Ishikawa (cell line): Measurements from ENCODE around the gene FAM13B.

Experiments used
- CEBPB ChIP-seq: IDR thresholded peaks from 2 replicates; pipeline ENCODE4 v1.6.1; 2012
- CREB1 ChIP-seq: IDR thresholded peaks from 2 replicates; pipeline ENCODE4 v1.6.1; 2012; ENCODE audit warnings: low read depth
- EGR1 ChIP-seq: IDR thresholded peaks from 2 replicates; pipeline ENCODE4 v1.6.1; 2012
- EP300 ChIP-seq: IDR thresholded peaks from 2 replicates; pipeline ENCODE4 v1.6.1; 2012; ENCODE audit warnings: borderline replicate concordance
- FOXM1 ChIP-seq: IDR thresholded peaks from 2 replicates; pipeline ENCODE4 v1.6.1; 2012; ENCODE audit warnings: low read depth, borderline replicate concordance
- NFIC ChIP-seq: IDR thresholded peaks from 2 replicates; pipeline ENCODE4 v1.6.1; 2012
- RAD21 ChIP-seq: IDR thresholded peaks from 2 replicates; pipeline ENCODE4 v1.6.1; 2012; ENCODE audit warnings: low read depth
- TAF1 ChIP-seq: IDR thresholded peaks from 2 replicates; pipeline ENCODE4 v1.6.1; 2012; ENCODE audit warnings: low read depth, mild to moderate bottlenecking
- TCF12 ChIP-seq: IDR thresholded peaks from 2 replicates; pipeline ENCODE4 v1.6.1; 2012; ENCODE audit warnings: low read depth
- TEAD4 ChIP-seq: IDR thresholded peaks from 2 replicates; pipeline ENCODE4 v1.6.1; 2012
- YY1 ChIP-seq: IDR thresholded peaks from 2 replicates; pipeline ENCODE4 v1.6.1; 2012; ENCODE audit warnings: low read depth
- ZBTB7A ChIP-seq: IDR thresholded peaks from 2 replicates; pipeline ENCODE4 v1.6.1; 2012; ENCODE audit warnings: low read depth
- TF ChIP-seq, protein P1 (sequence below): IDR thresholded peaks from 2 replicates; pipeline ENCODE4 v1.6.1; 2012
- TF ChIP-seq, protein P2 (sequence below): IDR thresholded peaks from 2 replicates; pipeline ENCODE4 v1.6.1; 2012
- TF ChIP-seq, protein P3 (sequence below): IDR thresholded peaks from 2 replicates; pipeline ENCODE4 v1.6.1; 2012; ENCODE audit warnings: low read depth, mild to moderate bottlenecking

FAM13B gene

DNA sequence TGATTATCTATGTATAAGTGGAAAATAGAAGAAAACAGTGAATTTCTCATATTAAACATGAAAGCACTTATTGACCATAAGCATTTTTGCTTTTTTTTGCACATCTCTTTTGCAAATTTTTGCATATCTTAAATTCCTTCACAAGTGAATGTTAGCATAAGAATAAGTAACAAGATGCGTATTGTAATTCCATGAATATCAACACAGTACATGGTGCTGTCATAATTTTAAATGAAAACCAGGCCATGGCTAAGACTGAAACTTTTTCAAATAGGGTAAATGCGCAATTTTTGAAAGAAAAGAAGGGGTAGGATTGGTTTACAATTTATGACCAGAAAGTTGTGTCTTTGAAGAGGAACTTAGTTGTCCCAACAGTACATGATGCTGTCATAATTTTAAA is 17.0 kb downstream of the FAM13B start:
- TF ChIP-seq, protein P1, sequence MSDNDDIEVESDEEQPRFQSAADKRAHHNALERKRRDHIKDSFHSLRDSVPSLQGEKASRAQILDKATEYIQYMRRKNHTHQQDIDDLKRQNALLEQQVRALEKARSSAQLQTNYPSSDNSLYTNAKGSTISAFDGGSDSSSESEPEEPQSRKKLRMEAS, result no peak
- TF ChIP-seq, protein P2, sequence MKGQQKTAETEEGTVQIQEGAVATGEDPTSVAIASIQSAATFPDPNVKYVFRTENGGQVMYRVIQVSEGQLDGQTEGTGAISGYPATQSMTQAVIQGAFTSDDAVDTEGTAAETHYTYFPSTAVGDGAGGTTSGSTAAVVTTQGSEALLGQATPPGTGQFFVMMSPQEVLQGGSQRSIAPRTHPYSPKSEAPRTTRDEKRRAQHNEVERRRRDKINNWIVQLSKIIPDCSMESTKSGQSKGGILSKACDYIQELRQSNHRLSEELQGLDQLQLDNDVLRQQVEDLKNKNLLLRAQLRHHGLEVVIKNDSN, result no peak
- no peak for TF ChIP-seq YY1
- no peak for TF ChIP-seq TAF1
- TF ChIP-seq RAD21, result no peak
- TF ChIP-seq, protein P3, sequence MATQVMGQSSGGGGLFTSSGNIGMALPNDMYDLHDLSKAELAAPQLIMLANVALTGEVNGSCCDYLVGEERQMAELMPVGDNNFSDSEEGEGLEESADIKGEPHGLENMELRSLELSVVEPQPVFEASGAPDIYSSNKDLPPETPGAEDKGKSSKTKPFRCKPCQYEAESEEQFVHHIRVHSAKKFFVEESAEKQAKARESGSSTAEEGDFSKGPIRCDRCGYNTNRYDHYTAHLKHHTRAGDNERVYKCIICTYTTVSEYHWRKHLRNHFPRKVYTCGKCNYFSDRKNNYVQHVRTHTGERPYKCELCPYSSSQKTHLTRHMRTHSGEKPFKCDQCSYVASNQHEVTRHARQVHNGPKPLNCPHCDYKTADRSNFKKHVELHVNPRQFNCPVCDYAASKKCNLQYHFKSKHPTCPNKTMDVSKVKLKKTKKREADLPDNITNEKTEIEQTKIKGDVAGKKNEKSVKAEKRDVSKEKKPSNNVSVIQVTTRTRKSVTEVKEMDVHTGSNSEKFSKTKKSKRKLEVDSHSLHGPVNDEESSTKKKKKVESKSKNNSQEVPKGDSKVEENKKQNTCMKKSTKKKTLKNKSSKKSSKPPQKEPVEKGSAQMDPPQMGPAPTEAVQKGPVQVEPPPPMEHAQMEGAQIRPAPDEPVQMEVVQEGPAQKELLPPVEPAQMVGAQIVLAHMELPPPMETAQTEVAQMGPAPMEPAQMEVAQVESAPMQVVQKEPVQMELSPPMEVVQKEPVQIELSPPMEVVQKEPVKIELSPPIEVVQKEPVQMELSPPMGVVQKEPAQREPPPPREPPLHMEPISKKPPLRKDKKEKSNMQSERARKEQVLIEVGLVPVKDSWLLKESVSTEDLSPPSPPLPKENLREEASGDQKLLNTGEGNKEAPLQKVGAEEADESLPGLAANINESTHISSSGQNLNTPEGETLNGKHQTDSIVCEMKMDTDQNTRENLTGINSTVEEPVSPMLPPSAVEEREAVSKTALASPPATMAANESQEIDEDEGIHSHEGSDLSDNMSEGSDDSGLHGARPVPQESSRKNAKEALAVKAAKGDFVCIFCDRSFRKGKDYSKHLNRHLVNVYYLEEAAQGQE, result no peak
- no peak for TF ChIP-seq TCF12
- TF ChIP-seq ZBTB7A, result no peak
- no peak for TF ChIP-seq CEBPB
- TF ChIP-seq TEAD4, result no peak
- no peak for TF ChIP-seq EGR1
- no peak for TF ChIP-seq FOXM1
- no peak for TF ChIP-seq CREB1
- TF ChIP-seq NFIC, result no peak
- TF ChIP-seq EP300, result no peak

DNA sequence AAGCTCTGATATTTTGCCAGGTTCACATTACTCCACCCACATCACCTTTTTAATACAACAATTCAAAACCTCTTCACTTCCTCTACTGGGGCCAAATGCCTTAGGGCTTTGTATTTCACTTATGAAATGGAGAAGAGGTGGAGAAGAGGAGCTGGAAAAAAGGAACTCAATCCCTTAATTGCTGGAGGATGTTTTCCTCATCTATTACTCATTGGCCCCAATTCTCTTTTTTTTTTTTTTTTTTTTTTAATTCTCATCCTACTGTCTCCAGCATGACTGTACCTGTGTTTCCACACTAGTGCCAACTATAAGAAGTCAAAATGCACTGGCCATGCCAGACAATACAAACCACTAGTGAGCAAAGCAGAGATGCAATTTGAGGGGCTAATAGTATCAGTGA is 20.9 kb downstream of the FAM13B start:
- TF ChIP-seq EGR1 (no peak), EP300 (no peak), ZBTB7A (no peak), TAF1 (no peak), NFIC (no peak), FOXM1 (no peak), YY1 (no peak), CREB1 (no peak)
- TF ChIP-seq, protein P2, result no peak

DNA sequence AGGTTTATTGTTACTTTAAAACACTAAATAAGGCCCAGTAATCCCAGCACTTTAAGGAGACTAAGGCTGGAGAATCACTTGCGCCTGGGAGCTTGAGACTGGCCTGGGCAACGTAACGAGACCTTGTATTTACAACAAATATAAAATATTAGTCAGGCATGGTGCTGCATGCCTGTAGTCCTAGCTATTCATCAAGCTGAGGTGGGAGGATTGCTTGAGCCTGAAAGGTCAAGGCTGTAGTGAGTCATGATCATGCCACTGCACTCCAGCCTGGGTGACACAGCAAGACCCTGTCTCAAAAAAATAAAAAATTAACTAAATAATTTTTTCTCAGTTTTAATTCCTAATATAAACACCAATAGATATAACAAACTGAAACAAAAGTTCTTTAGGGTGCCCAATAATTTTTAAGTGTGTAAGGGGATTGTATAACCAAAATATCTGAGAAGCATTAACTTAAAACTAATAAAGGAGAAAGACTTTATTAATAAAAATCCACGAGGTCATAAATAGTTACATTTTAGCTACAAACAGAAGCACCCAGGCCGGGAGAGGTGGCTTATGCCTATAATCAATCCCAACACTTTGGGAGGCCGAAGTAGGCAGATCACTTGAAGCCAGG is 32.7 kb downstream of the FAM13B start:
- TF ChIP-seq CEBPB, result no peak
- TF ChIP-seq, protein P1, result no peak
- TF ChIP-seq, protein P3, result no peak
- no peak for TF ChIP-seq ZBTB7A
- no peak for TF ChIP-seq NFIC
- no peak for TF ChIP-seq TAF1
- no peak for TF ChIP-seq TCF12

DNA sequence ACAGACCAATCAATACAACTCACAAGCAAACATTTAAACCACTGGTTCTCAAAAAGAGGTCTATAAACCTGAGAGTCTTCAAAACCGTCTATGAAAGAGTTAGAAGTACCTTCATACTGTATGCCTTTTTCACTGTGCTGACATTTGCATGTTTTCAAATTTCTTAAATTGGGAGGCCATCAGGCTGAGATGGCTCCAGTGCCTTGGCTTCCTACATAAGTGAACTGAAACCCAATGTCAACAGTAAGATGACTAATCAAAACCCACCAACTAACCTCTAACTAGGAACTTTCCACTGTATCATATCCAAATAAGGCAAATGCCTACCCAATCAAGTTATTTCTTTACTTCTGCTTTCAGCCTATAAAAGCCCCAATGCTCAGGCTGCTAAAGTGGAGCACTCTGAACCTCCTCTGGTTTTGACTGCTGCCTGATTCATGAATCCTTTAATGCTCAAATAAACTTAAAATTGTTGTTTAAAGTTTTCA is 35.1 kb downstream of the FAM13B start:
- TF ChIP-seq TCF12, result no peak
- TF ChIP-seq EP300, result no peak
- TF ChIP-seq, protein P2, result no peak
- TF ChIP-seq FOXM1, result no peak
- TF ChIP-seq YY1, result no peak
- no peak for TF ChIP-seq CEBPB
- TF ChIP-seq, protein P1, result no peak
- TF ChIP-seq TEAD4, result no peak
- TF ChIP-seq, protein P3, result no peak
- TF ChIP-seq ZBTB7A, result no peak
- TF ChIP-seq NFIC, result no peak
- TF ChIP-seq TAF1, result no peak
- no peak for TF ChIP-seq EGR1
- TF ChIP-seq CREB1, result no peak
- no peak for TF ChIP-seq RAD21
